Testis (tissue), 3 donors: Measurements from ENCODE around the gene GNAO1. TPM values are rescaled to one million over a fixed set of nuclear protein-coding genes. Genes with fewer than 3 reads are reported as not detected.

Experiments
- DNase-seq: peaks from one replicate; pipeline ENCODE4 v3.0.0-alpha.2; 2019
- H3K27ac ChIP-seq, 2 donors: fragments of 200-600 bp; sonication (generic); one replicate each; pipeline ENCODE4 v1.5.1; 2019
- H3K27me3 ChIP-seq: fragments of 200-600 bp; sonication (generic); one replicate; pipeline ENCODE4 v1.5.1; 2019
- H3K36me3 ChIP-seq: fragments of 200-600 bp; sonication (generic); one replicate; pipeline ENCODE4 v1.5.1; 2017; ENCODE audit warnings: low read depth; ENCODE audit errors: missing control alignments
- H3K4me1 ChIP-seq: fragments of 200-600 bp; sonication (generic); one replicate; pipeline ENCODE4 v1.5.1; 2019
- H3K4me3 ChIP-seq, 2 donors: fragments of 200-600 bp; sonication (generic); one replicate each; pipeline ENCODE4 v1.5.1; 2017 to 2019
- H3K9me3 ChIP-seq: fragments of 200-600 bp; sonication (generic); one replicate; pipeline ENCODE4 v1.5.1; 2017
- CTCF ChIP-seq, 3 experiments: fragments of 450-650 bp in 2 of 3; fragments of 200-600 bp in 1 of 3; sonication (generic) in 1 of 3; IDR thresholded peaks; one replicate each; pipeline ENCODE4 v1.5.1; 2016 to 2019; ENCODE audit warnings: antibody characterized with exemption in 3 of 3, mild to moderate bottlenecking in 2 of 3, moderate library complexity in 1 of 3
- POLR2A ChIP-seq: fragments of 450-650 bp; IDR thresholded peaks from one replicate; pipeline ENCODE4 v1.6.1; 2017; ENCODE audit warnings: antibody characterized with exemption, mild to moderate bottlenecking, moderate library complexity
- WGBS, 2 donors: methylation state at CpG; one replicate each; pipeline ENCODE4 v1.1.5; 2018; 5-methylcytosine and 5-hydroxymethylcytosine counted together
- intact Hi-C: fragments of 100-400 bp; cut with DNase I; formaldehyde crosslinking; loops from one replicate; pipeline ENCODE4 v1.15.1; 2023; ENCODE audit warnings: low total_unique reads
- polyA plus RNA-seq: library from polyadenylated mRNA; stranded (reverse); fragments of 350-450 nt; fragmentation: Illumina TruSeq; extraction: RNeasy Lipid Tissue Mini Kit (QIAGEN cat#74804); gene quantifications from one replicate; pipeline ENCODE4 v1.2.3, GENCODE V29; 2014; ENCODE audit warnings: low read depth, low replicate concordance; ENCODE audit not compliant: insufficient read depth
- total RNA-seq, 2 donors: library from RNA; depleted of rRNA; stranded (reverse); fragments of >200 nt; gene quantifications; one replicate each; pipeline ENCODE4 v1.2.3, GENCODE V29; 2016

The GNAO1 gene
- total and polyA plus RNA-seq, 3 donors from 2014 or later = 28.6 to 37.1 (median 33.3) TPM

DNA sequence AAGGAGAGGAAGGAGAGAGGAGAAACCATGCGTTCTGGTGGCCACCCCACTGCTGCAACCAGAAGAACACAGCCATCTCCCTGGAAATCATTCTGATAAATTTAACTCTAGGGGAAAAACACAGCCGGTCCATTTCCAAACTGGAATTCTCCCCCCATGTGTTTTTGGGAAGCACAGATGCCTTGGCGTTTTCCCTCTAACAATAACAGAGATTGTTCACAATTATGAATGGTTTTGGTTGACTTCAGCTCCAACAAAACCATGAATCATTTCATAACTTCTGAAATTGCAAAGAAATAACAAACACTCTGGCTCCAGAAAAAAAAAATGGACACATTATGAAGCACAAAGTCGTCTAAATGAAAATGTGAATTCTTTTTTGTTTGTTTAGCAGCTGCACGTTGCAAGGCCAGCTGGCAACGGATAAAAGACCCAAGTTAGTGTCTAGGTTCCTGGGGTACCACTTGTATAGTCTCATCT, 46.2 kb downstream of the GNAO1 start:
- Histone ChIP-seq H3K27me3 (no peaks in the 10 kb centered on the region), H3K27ac (no peak overlapping the region), H3K4me1 (peaks cover 7% of the 10 kb centered on the region), H3K36me3 (no peaks in the 10 kb centered on the region), H3K4me3 (no peak overlapping the region), H3K9me3 (no peaks in the 10 kb centered on the region)
- TF ChIP-seq CTCF (IDR thresholded peaks at IDR 0.05) (no peak), POLR2A (no peak)
- intact Hi-C loops = no loop called here
- WGBS, 2 donors = 53 to 57% methylated on average over 6 of the region's 6 CpGs
- peak; percentile 25 for DNase-seq

DNA sequence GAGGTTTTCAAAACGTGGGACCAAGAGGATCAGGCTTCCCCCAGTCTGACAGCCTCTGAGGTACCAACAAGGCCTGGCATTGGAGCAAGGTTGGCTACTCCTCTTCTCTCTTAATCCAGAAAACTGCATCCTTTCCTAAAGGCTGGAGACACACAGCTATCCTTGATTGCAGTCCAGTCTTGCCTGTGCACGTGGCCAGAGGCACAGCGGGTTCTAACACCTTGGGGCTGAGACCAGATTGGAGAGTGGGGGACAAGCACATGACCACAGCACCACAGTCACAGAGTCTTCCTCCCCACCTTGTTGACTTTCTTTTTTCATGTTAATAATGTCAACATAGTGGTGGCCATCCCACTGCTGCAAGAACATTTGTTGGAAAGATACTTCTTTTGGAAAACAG, 46.9 kb downstream of the GNAO1 start:
- 29 to 75% methylated on average over 3 of the region's 3 CpGs for WGBS, 2 donors
- no peak for TF ChIP-seq CTCF (IDR thresholded peaks at IDR 0.05)
- TF ChIP-seq POLR2A = no peak
- Histone ChIP-seq H3K4me1 (peaks cover 7% of the 10 kb centered on the region), H3K36me3 (no peaks in the 10 kb centered on the region), H3K27ac (no peak overlapping the region), H3K27me3 (no peaks in the 10 kb centered on the region), H3K9me3 (no peaks in the 10 kb centered on the region), H3K4me3 (no peak overlapping the region)
- DNase-seq = peak; percentile 31
- intact Hi-C loops = no loop called here

DNA sequence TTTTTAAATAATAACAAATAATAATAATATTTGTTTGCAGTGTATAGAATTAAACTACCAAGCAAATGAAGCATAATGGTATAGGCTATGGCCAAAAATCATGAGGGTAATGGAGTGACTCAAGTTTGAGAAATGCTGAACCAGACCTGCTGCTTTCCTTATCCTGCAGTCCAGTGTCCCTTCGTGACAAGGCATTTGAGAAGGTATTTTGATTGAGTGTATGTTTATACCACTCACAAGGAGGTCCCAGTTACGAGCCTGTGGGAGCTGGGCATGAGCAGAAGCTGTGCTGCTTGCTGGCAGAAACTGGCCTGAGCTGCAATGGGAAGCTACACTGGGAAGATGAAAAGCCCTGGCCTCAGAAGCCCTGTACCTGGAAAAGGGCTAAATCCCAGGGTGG, 50.3 kb downstream of the GNAO1 start:
- Histone ChIP-seq H3K27ac (no peak overlapping the region), H3K4me3 (no peak overlapping the region), H3K4me1 (peaks cover 22% of the 10 kb centered on the region), H3K36me3 (no peaks in the 10 kb centered on the region), H3K9me3 (no peaks in the 10 kb centered on the region), H3K27me3 (no peaks in the 10 kb centered on the region)
- 77 to 83% methylated on average over 2 of the region's 2 CpGs for WGBS, 2 donors
- intact Hi-C loops = no loop called here
- no peak for TF ChIP-seq POLR2A
- TF ChIP-seq CTCF (IDR thresholded peaks at IDR 0.05) = no peak
- no peak for DNase-seq

DNA sequence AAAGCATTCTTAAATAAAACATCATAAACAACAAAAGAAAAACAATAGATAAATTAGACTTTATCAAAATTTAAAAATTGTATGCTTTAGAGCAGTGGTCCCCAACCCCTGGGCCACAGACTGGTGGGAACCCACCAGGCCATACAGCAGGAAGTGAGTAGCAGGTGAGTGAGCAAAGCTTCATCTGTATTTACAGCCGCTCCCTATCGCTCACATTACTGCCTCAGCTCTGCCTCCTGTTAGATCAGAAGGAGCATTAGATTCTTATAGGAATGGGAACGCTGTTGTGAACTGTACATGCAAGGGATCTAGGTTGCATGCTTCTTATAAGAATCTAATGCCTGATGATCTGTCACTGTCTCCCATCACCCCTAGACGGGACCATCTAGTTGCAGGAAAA, 51.5 kb downstream of the GNAO1 start:
- Histone ChIP-seq H3K27me3 (no peaks in the 10 kb centered on the region), H3K36me3 (no peaks in the 10 kb centered on the region), H3K9me3 (no peaks in the 10 kb centered on the region), H3K4me3 (no peak overlapping the region), H3K27ac (no peak overlapping the region), H3K4me1 (peaks cover 24% of the 10 kb centered on the region)
- 95 to 98% methylated on average over 4 of the region's 4 CpGs for WGBS, 2 donors
- intact Hi-C loops = no loop called here
- TF ChIP-seq POLR2A = no peak
- no peak for TF ChIP-seq CTCF (IDR thresholded peaks at IDR 0.05)
- no peak for DNase-seq

GRCh38 chr16:56244612-56245011, 53.3 kb downstream of the GNAO1 start:
- WGBS, 2 donors = 84 to 86% methylated on average over 4 of the region's 4 CpGs
- H3K27ac ChIP-seq = no peak overlapping the region
- no peak overlapping the region for H3K4me3 ChIP-seq
- no peaks in the 10 kb centered on the region for H3K9me3 ChIP-seq
- intact Hi-C loops = no loop called here
- TF ChIP-seq CTCF (IDR thresholded peaks at IDR 0.05) (no peak), POLR2A (no peak)
- no peak for DNase-seq
- H3K27me3 ChIP-seq = no peaks in the 10 kb centered on the region
- peaks cover 18% of the 10 kb centered on the region for H3K4me1 ChIP-seq
- H3K36me3 ChIP-seq = no peaks in the 10 kb centered on the region
